Pancreas (tissue), 10 donors: ENCODE results near the gene ZNF324. TPM values are rescaled to one million over a fixed set of nuclear protein-coding genes. Genes with fewer than 3 reads are reported as not detected.
A peak's percentile ranks its signal among the peaks of the same experiment; 100 is the strongest.

Experiments
- ATAC-seq, 4 donors: fragments of 200-7000 bp; cut with Tn5 transposase; one replicate each; pipeline versions ENCODE4 v1.8.0 to v1.9.1; 2020; ENCODE audit warnings: mild to moderate bottlenecking in 4 of 4, moderate library complexity in 4 of 4
- DNase-seq, 6 donors: peaks; one replicate each; pipeline ENCODE4 v3.0.0-alpha.2; 2020
- FAIRE-seq: peaks from 2 replicates; lab custom pipeline; 2012; peaks lifted over from hg19 to GRCh38; lab: Jason Lieb, UNC
- H3K27ac ChIP-seq, 4 donors: fragments of 200-600 bp; sonication (generic); 1 replicate in 3 of 4; 2 replicates in 1 of 4; pipeline versions ENCODE4 v1.5.0 to v1.8.0; 2020
- H3K27me3 ChIP-seq, 4 donors: fragments of 200-600 bp; one replicate each; pipeline ENCODE4 v1.8.0; 2021
- H3K36me3 ChIP-seq, 3 donors: fragments of 200-600 bp; sonication (generic) in 1 of 3; one replicate each; pipeline versions ENCODE4 v1.5.0 to v1.8.0; 2020 to 2021
- H3K4me1 ChIP-seq, 3 donors: fragments of 200-600 bp; one replicate each; pipeline ENCODE4 v1.8.0; 2021
- H3K4me3 ChIP-seq, 4 donors: fragments of 200-600 bp; sonication (generic) in 2 of 4; one replicate each; pipeline versions ENCODE4 v1.5.0 to v1.8.0; 2020 to 2021
- H3K9me3 ChIP-seq, 4 donors: fragments of 200-600 bp; one replicate each; pipeline ENCODE4 v1.8.0; 2021
- CTCF ChIP-seq, 4 donors: fragments of 200-600 bp; sonication (generic) in 3 of 4; IDR thresholded peaks; one replicate each; pipeline versions ENCODE4 v1.5.0 to v1.8.0; 2021; ENCODE audit warnings: antibody characterized with exemption in 4 of 4
- WGBS, 2 donors: extraction: QIAGEN DNeasy Blood & Tissue Kit; methylation state at CpG; one replicate each; pipeline ENCODE4 v1.1.7; 2013; 5-methylcytosine and 5-hydroxymethylcytosine counted together
- intact Hi-C, 3 donors: fragments of 100-400 bp; cut with DNase I; formaldehyde crosslinking; loops; one replicate each; pipeline versions ENCODE4 v1.11.1 to v1.14.2; 2022
- polyA plus RNA-seq, 2 donors: library from polyadenylated mRNA; stranded (reverse); fragments of 200-250 nt; gene quantifications; one replicate each; pipeline ENCODE4 v1.2.3, GENCODE V29; 2013
- total RNA-seq, 6 donors: library from RNA; stranded (reverse); fragmentation: NEBNext Ultra II Directional in 4 of 6; extraction: Animal tissue kit (Norgen Biotek cat#: 25700) in 4 of 6; gene quantifications; one replicate each; pipeline versions ENCODE4 v1.2.1 to v1.2.4, GENCODE V29; 2021 to 2023
- donor health status: healthy with polysubstance abuse.
- donor health status: DM: no; HTN: no; CAD: no; lungs with moderate emphysema.
- donor health status: DM: no; HTN: no; CAD: no.
- donor health status: control.
- donor health status: control.
- donor health status: Bipolar disorder and iron deficiency.
- donor health status: DM: yes; HTN: yes; CAD: no.
- donor health status: DM: no; HTN: no; CAD: no.
- donor health status: DM: no; HTN: no; CAD: no.
- donor health status: DM: yes; HTN: yes; CAD: no.

Gene ZNF324
- total and polyA plus RNA-seq, 8 donors, result 3.5 to 7.3 (median 5.8) TPM

- FAIRE-seq, result no peak
- no peak overlapping the region for H3K4me3 ChIP-seq
- no peak for TF ChIP-seq CTCF (IDR thresholded peaks at IDR 0.05)
- ATAC-seq, result no peak
- H3K9me3 ChIP-seq, result no peaks in the 10 kb centered on the region
- DNase-seq, result no peak
- peaks cover 0 to 9% (median 8%) of the 10 kb centered on the region in 3 donors for H3K36me3 ChIP-seq
- no peak overlapping the region for H3K27ac ChIP-seq
- peaks cover 0 to 10% (median 0%) of the 10 kb centered on the region in 3 donors for H3K4me1 ChIP-seq
- intact Hi-C loops, result no loop called here
- no peaks in the 10 kb centered on the region for H3K27me3 ChIP-seq
These were observed 6.9 kb downstream of the ZNF324 start for GRCh38 chr19:58473775-58474174.

GRCh38 chr19:58474291-58474996 lies 7.6 kb downstream of the ZNF324 start:
- peaks cover 0 to 10% (median 0%) of the 10 kb centered on the region in 3 donors for H3K4me1 ChIP-seq
- peaks cover 0 to 9% (median 8%) of the 10 kb centered on the region in 3 donors for H3K36me3 ChIP-seq
- no peaks in the 10 kb centered on the region for H3K9me3 ChIP-seq
- no peak for TF ChIP-seq CTCF (IDR thresholded peaks at IDR 0.05)
- FAIRE-seq (no peak), DNase-seq (no peak), ATAC-seq (no peak)
- 86 to 88% methylated on average over 12 of the region's 12 CpGs for WGBS, 2 donors
- H3K27me3 ChIP-seq, result no peaks in the 10 kb centered on the region
- H3K27ac ChIP-seq, result no peak overlapping the region
- H3K4me3 ChIP-seq, result no peak overlapping the region
- intact Hi-C loops, result no loop called here

GRCh38 chr19:58474997-58475713 lies 8.3 kb downstream of the ZNF324 start:
- TF ChIP-seq CTCF (IDR thresholded peaks at IDR 0.05), result no peak
- Histone ChIP-seq H3K36me3 (peaks cover 0 to 11% (median 8%) of the 10 kb centered on the region in 3 donors), H3K27me3 (no peaks in the 10 kb centered on the region), H3K9me3 (no peaks in the 10 kb centered on the region), H3K4me1 (peaks cover 0 to 10% (median 0%) of the 10 kb centered on the region in 3 donors), H3K27ac (peak overlapping the region; percentile 84 to 89 (median 86)), H3K4me3 (peak overlapping the region; percentile 32 to 67 (median 63))
- WGBS, 2 donors, result 21 to 23% methylated on average over 27 of the region's 27 CpGs
- intact Hi-C loops, result no loop called here
- ATAC-seq (no peak), FAIRE-seq (no peak), DNase-seq (no peak)

- FAIRE-seq (peak; percentile 85), DNase-seq (peak; percentile 92 to 97 (median 95)), ATAC-seq (peak; percentile 92 to 95 (median 92))
- 0 to 1% methylated on average over 61 to 64 of the region's 64 CpGs for WGBS, 2 donors
- no peaks in the 10 kb centered on the region for H3K27me3 ChIP-seq
- H3K9me3 ChIP-seq, result no peaks in the 10 kb centered on the region
- H3K36me3 ChIP-seq, result peaks cover 0 to 16% (median 8%) of the 10 kb centered on the region in 3 donors
- peaks cover 0 to 10% (median 0%) of the 10 kb centered on the region in 3 donors for H3K4me1 ChIP-seq
- intact Hi-C loops, result no loop called here
- H3K27ac ChIP-seq, result peak within 1 kb of the TSS; percentile 84 to 89 (median 86)
- peak within 1 kb of the TSS; percentile 32 to 67 (median 63) for H3K4me3 ChIP-seq
- no peak for TF ChIP-seq CTCF (IDR thresholded peaks at IDR 0.05)
These were observed 9.0 kb downstream of the ZNF324 start, which contains the start of gene ZNF446 for GRCh38 chr19:58475714-58476497. TSS of gene ZNF446 (plus strand) at chr19:58476352. CDS start at chr19:58477219, 867 bp downstream.
